GM19324 (cell line): ENCODE data around the gene PAOX.
"Not testable (repeated sequence)": the region's sequence is repeated elsewhere in the genome, so short reads cannot be mapped to it uniquely, and the experiment has no call there.

Source experiments
- ATAC-seq: cut with Tn5 transposase; IDR thresholded peaks from one replicate; pipeline ENCODE4 v1.9.1; 2021; ENCODE audit warnings: mild to moderate bottlenecking, moderate library complexity; ENCODE audit not compliant: unreplicated experiment, low FRiP score

Gene PAOX

GRCh38 chr10:133422807-133423771 is 44.0 kb downstream of the PAOX start:
- ATAC-seq, result no peak

GRCh38 chr10:133424102-133424501 is 45.0 kb downstream of the PAOX start:
- ATAC-seq, result not testable (repeated sequence)

GRCh38 chr10:133424601-133425000 is 45.5 kb downstream of the PAOX start, which contains the start of gene SPRN:
SPRN (minus strand) TSS chr10:133424625; CDS start chr10:133423681, 944 bp downstream.
- not testable (repeated sequence) for ATAC-seq

GRCh38 chr10:133429571-133429970 is 50.5 kb downstream of the PAOX start:
- ATAC-seq, result not testable (repeated sequence)

- ATAC-seq, result not testable (repeated sequence)
These were observed 53.0 kb downstream of the PAOX start for GRCh38 chr10:133431888-133432613.

- ATAC-seq, result not testable (repeated sequence)
These were observed 53.7 kb downstream of the PAOX start for GRCh38 chr10:133432789-133433188.

- no peak for ATAC-seq
These were observed 59.7 kb downstream of the PAOX start for GRCh38 chr10:133438711-133439273.

GRCh38 chr10:133439517-133440461 is 60.7 kb downstream of the PAOX start:
- ATAC-seq, result no peak

- no peak for ATAC-seq
These were observed 61.7 kb downstream of the PAOX start for GRCh38 chr10:133440633-133441285.
